ENCODE data around the gene LRRC2. TPM values are rescaled to one million over a fixed set of nuclear protein-coding genes. Genes with fewer than 3 reads are reported as not detected.

LRRC2 gene
- total and polyA plus RNA-seq, 9 of the 15 experiments (the other 6 are each of a cell fraction or from before 2014, with no cell fraction given): 0.01 to 0.04 (median 0.03) TPM; not detected in 5

DNA sequence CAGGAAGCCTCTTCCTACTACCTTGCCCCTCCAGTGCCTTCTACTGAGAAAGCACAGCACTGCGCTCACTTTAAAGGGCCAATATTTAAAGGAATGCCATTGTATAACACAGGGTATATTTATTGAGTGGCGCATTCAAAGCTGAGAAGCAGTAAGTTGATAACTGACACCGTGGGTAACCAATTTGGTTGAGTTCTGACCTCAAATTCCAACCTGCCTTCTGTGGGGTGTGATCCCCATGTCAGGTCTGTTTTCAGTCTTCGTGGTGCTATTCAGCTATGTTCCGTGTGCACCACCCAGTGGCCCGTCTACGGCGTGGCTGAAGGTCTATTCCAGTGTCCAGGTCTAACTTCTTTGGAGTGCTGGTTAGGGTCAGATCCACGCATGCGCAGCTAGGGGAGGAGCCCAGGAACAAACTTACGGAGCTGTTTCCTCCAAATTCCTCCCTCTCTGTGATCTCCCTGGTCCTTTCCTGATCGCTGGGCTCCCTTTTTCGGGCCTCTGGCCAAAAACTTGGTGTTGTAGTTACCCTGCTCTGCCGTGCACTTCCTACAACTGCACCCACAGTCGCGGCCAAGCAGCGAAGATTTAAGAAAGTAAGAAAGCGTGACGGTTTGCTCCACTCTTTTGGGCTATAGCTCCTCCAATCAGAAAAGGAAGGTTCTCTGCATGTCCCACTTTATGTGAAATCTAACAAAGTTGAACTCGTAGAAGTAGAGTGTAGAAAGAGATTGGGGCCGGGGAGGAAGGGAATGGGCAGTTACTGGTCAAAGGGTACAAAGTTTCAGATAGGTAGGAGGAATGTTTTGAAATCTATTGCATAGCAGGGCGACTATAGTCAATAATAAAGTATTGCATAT lies 7.7 kb downstream of the LRRC2 start (continued):
- TF ChIP-seq, protein P1, sequence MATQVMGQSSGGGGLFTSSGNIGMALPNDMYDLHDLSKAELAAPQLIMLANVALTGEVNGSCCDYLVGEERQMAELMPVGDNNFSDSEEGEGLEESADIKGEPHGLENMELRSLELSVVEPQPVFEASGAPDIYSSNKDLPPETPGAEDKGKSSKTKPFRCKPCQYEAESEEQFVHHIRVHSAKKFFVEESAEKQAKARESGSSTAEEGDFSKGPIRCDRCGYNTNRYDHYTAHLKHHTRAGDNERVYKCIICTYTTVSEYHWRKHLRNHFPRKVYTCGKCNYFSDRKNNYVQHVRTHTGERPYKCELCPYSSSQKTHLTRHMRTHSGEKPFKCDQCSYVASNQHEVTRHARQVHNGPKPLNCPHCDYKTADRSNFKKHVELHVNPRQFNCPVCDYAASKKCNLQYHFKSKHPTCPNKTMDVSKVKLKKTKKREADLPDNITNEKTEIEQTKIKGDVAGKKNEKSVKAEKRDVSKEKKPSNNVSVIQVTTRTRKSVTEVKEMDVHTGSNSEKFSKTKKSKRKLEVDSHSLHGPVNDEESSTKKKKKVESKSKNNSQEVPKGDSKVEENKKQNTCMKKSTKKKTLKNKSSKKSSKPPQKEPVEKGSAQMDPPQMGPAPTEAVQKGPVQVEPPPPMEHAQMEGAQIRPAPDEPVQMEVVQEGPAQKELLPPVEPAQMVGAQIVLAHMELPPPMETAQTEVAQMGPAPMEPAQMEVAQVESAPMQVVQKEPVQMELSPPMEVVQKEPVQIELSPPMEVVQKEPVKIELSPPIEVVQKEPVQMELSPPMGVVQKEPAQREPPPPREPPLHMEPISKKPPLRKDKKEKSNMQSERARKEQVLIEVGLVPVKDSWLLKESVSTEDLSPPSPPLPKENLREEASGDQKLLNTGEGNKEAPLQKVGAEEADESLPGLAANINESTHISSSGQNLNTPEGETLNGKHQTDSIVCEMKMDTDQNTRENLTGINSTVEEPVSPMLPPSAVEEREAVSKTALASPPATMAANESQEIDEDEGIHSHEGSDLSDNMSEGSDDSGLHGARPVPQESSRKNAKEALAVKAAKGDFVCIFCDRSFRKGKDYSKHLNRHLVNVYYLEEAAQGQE (IDR thresholded peaks at IDR 0.05; ENCODE audit: borderline replicate concordance): peak; percentile 98
- TF ChIP-seq, protein P1 (CRISPR knock-in tag; IDR thresholded peaks at IDR 0.05; ENCODE audit: low read depth): 0 out of 2 replicates have a peak, but pooled peaks have one; percentile 49
- no peak for TF ChIP-seq TCFL5 (CRISPR knock-in tag; conservative IDR thresholded peaks at IDR 0.05)
- TF ChIP-seq SAFB (IDR thresholded peaks at IDR 0.05; ENCODE audit: borderline replicate concordance, low read depth, low read length): no peak
- TF ChIP-seq, protein P2, sequence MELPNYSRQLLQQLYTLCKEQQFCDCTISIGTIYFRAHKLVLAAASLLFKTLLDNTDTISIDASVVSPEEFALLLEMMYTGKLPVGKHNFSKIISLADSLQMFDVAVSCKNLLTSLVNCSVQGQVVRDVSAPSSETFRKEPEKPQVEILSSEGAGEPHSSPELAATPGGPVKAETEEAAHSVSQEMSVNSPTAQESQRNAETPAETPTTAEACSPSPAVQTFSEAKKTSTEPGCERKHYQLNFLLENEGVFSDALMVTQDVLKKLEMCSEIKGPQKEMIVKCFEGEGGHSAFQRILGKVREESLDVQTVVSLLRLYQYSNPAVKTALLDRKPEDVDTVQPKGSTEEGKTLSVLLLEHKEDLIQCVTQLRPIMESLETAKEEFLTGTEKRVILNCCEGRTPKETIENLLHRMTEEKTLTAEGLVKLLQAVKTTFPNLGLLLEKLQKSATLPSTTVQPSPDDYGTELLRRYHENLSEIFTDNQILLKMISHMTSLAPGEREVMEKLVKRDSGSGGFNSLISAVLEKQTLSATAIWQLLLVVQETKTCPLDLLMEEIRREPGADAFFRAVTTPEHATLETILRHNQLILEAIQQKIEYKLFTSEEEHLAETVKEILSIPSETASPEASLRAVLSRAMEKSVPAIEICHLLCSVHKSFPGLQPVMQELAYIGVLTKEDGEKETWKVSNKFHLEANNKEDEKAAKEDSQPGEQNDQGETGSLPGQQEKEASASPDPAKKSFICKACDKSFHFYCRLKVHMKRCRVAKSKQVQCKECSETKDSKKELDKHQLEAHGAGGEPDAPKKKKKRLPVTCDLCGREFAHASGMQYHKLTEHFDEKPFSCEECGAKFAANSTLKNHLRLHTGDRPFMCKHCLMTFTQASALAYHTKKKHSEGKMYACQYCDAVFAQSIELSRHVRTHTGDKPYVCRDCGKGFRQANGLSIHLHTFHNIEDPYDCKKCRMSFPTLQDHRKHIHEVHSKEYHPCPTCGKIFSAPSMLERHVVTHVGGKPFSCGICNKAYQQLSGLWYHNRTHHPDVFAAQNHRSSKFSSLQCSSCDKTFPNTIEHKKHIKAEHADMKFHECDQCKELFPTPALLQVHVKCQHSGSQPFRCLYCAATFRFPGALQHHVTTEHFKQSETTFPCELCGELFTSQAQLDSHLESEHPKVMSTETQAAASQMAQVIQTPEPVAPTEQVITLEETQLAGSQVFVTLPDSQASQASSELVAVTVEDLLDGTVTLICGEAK (IDR thresholded peaks at IDR 0.05): no peak
- TF ChIP-seq, protein P2 (CRISPR knock-in tag; IDR thresholded peaks at IDR 0.05): no peak
- TF ChIP-seq POLR3A (IDR thresholded peaks at IDR 0.05; ENCODE audit: borderline replicate concordance, extremely low read depth, insufficient read depth, insufficient read length): no peak
